Endodermal cell (in vitro differentiated cells): ENCODE measurements around the gene FNBP1L. TPM values are rescaled to one million over a fixed set of nuclear protein-coding genes. Genes with fewer than 3 reads are reported as not detected.

Experiments used
- DNase-seq: peaks from one replicate; pipeline ENCODE4 v3.0.0-alpha.2; 2017
- H3K27ac ChIP-seq: 2 replicates; pipeline ENCODE4 v1.5.1; 2013; ENCODE audit warnings: mild to moderate bottlenecking, low read depth, low read length, moderate library complexity
- H3K27me3 ChIP-seq: 2 replicates; pipeline ENCODE4 v1.6.1; 2013; ENCODE audit warnings: mild to moderate bottlenecking, low read length, moderate library complexity; ENCODE audit not compliant: insufficient read depth, control insufficient read depth, poor library complexity, severe bottlenecking
- H3K36me3 ChIP-seq: 2 replicates; pipeline ENCODE4 v1.7.0; 2013; ENCODE audit warnings: mild to moderate bottlenecking, low read length, moderate library complexity; ENCODE audit not compliant: control insufficient read depth, insufficient read depth
- H3K4me1 ChIP-seq: one replicate; pipeline ENCODE4 v1.7.0; 2013; ENCODE audit warnings: low read length; ENCODE audit not compliant: control insufficient read depth, insufficient read depth
- H3K4me3 ChIP-seq: 2 replicates; pipeline ENCODE4 v1.5.1; 2013; ENCODE audit warnings: mild to moderate bottlenecking, low read length, moderate library complexity
- H3K9ac ChIP-seq: 2 replicates; pipeline ENCODE4 v1.6.1; 2013; ENCODE audit warnings: mild to moderate bottlenecking, low read length, moderate library complexity; ENCODE audit not compliant: poor library complexity, severe bottlenecking; ENCODE audit errors: extremely low read depth
- H3K9me3 ChIP-seq: 2 replicates; pipeline ENCODE4 v1.6.1; 2013; ENCODE audit warnings: mild to moderate bottlenecking, low read length, moderate library complexity; ENCODE audit not compliant: control insufficient read depth
- H3K27ac Mint-ChIP-seq: 2 replicates; pipeline ENCODE4 v1.8.0; 2020; ENCODE audit warnings: mixed read lengths
- H3K27me3 Mint-ChIP-seq: 2 replicates; pipeline ENCODE4 v1.8.0; 2021; ENCODE audit warnings: mild to moderate bottlenecking, mixed read lengths; ENCODE audit not compliant: insufficient read depth
- H3K36me3 Mint-ChIP-seq: 2 replicates; pipeline ENCODE4 v1.8.0; 2020; ENCODE audit warnings: low read depth, mixed read lengths
- H3K4me1 Mint-ChIP-seq: 2 replicates; pipeline ENCODE4 v1.8.0; 2020; ENCODE audit warnings: mixed read lengths
- H3K4me3 Mint-ChIP-seq: 2 replicates; pipeline ENCODE4 v1.8.0; 2020; ENCODE audit warnings: mild to moderate bottlenecking, moderate library complexity, mixed read lengths
- H3K9me3 Mint-ChIP-seq: 2 replicates; pipeline ENCODE4 v1.8.0; 2020; ENCODE audit warnings: mild to moderate bottlenecking, mixed read lengths
- WGBS, 2 experiments: methylation state at CpG; one replicate each; pipeline versions ENCODE4 v1.1.5 to v1.1.7; 2013; ENCODE audit warnings: missing lambda C conversion rate in 2 of 2, mixed read lengths in 1 of 2; ENCODE audit not compliant: insufficient coverage in 1 of 2, insufficient read length in 1 of 2; 5-methylcytosine and 5-hydroxymethylcytosine counted together
- total RNA-seq, 2 donors: library from RNA; stranded (reverse); fragmentation: NEBNext Ultra II Directional in 1 of 2; extraction: Animal tissue kit (Norgen Biotek cat#: 25700) in 1 of 2; gene quantifications; 2 replicates in 1 of 2; 3 replicates in 1 of 2; pipeline ENCODE4 v1.2.1, GENCODE V29; 2021
- TF ChIP-seq, protein P1 (sequence below): fragments of 200-600 bp; sonication (generic); conservative IDR thresholded peaks from 2 replicates; pipeline ENCODE4 v1.5.0; 2021; ENCODE audit warnings: antibody characterized with exemption, mild to moderate bottlenecking

Gene FNBP1L
- total RNA-seq, 2 donors from 2014 or later, result 96.8 to 107 TPM

DNA sequence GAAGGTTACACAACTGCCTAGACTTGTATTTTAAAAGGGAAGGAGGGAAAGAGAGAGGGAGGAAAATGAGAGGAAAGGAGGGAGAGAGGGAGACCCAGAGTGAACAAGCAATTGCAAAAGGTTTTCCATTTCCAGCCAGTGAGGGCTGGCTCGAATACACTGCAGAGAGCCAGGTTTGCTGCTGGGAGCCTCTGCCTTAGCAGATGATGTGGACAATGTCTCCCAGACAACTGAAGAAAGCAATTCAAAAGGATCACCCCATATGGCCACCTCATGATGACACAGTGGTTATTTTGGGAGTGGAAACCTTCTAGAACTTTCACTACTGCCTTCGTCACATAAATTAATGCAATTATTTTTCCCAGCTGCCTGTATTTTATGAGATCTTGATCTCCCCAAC, 147.3 kb downstream of the FNBP1L start:
- TF ChIP-seq, protein P1, sequence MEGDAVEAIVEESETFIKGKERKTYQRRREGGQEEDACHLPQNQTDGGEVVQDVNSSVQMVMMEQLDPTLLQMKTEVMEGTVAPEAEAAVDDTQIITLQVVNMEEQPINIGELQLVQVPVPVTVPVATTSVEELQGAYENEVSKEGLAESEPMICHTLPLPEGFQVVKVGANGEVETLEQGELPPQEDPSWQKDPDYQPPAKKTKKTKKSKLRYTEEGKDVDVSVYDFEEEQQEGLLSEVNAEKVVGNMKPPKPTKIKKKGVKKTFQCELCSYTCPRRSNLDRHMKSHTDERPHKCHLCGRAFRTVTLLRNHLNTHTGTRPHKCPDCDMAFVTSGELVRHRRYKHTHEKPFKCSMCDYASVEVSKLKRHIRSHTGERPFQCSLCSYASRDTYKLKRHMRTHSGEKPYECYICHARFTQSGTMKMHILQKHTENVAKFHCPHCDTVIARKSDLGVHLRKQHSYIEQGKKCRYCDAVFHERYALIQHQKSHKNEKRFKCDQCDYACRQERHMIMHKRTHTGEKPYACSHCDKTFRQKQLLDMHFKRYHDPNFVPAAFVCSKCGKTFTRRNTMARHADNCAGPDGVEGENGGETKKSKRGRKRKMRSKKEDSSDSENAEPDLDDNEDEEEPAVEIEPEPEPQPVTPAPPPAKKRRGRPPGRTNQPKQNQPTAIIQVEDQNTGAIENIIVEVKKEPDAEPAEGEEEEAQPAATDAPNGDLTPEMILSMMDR, result no peak
- Mint-ChIP-seq H3K4me3 (no peak overlapping the region), H3K27me3 (no peaks in the 10 kb centered on the region), H3K4me1 (peaks cover 63% of the 10 kb centered on the region), H3K36me3 (peaks cover 30% of the 10 kb centered on the region), H3K27ac (peak overlapping the region; percentile 5), H3K9me3 (no peaks in the 10 kb centered on the region)
- H3K4me3 ChIP-seq, result no peak overlapping the region
- H3K9me3 ChIP-seq, result no peaks in the 10 kb centered on the region
- no peaks in the 10 kb centered on the region for H3K27me3 ChIP-seq
- WGBS, 2 experiments, result 91% methylated on average over 2 of the region's 2 CpGs; no CpG with 5 or more reads in 1 of the 2 experiments
- DNase-seq, result no peak
- H3K36me3 ChIP-seq, result peaks cover 60% of the 10 kb centered on the region
- no peak overlapping the region for H3K27ac ChIP-seq
- peaks cover 3% of the 10 kb centered on the region for H3K4me1 ChIP-seq
- no peak overlapping the region for H3K9ac ChIP-seq

DNA sequence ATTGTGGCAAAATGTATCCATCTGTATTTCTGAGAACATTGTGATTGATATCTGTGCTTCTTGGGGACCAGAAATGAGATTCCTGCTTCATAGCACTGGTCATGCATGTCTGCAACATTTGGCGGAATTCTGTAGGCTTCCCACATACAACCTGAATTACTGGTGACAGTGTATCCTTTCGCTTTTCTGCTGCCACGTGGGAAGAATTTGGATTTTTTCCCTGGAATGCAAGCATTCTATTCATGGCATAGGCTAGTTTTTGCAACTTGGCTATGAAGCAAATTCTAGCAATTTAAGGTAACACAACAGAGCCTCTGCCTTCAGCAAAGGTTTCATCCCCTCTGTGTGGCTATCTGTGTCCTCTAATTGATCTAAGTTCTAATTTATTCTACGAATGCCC, 147.8 kb downstream of the FNBP1L start:
- H3K4me3 ChIP-seq, result no peak overlapping the region
- peaks cover 63% of the 10 kb centered on the region for H3K4me1 Mint-ChIP-seq
- H3K4me1 ChIP-seq, result peaks cover 3% of the 10 kb centered on the region
- no peak for DNase-seq
- H3K27me3 ChIP-seq, result no peaks in the 10 kb centered on the region
- H3K9me3 Mint-ChIP-seq, result no peaks in the 10 kb centered on the region
- TF ChIP-seq, protein P1, result no peak
- H3K27me3 Mint-ChIP-seq, result no peaks in the 10 kb centered on the region
- H3K27ac Mint-ChIP-seq, result no peak overlapping the region
- H3K9ac ChIP-seq, result no peak overlapping the region
- 86 to 91% methylated on average over 4 of the region's 4 CpGs for WGBS, 2 experiments
- no peak overlapping the region for H3K4me3 Mint-ChIP-seq
- peaks cover 26% of the 10 kb centered on the region for H3K36me3 Mint-ChIP-seq
- no peaks in the 10 kb centered on the region for H3K9me3 ChIP-seq
- H3K27ac ChIP-seq, result no peak overlapping the region
- H3K36me3 ChIP-seq, result peaks cover 57% of the 10 kb centered on the region

- peaks cover 21% of the 10 kb centered on the region for H3K36me3 Mint-ChIP-seq
- peaks cover 64% of the 10 kb centered on the region for H3K4me1 Mint-ChIP-seq
- H3K27me3 Mint-ChIP-seq, result no peaks in the 10 kb centered on the region
- TF ChIP-seq, protein P1, result no peak
- no peak overlapping the region for H3K9ac ChIP-seq
- peaks cover 5% of the 10 kb centered on the region for H3K4me1 ChIP-seq
- WGBS, 2 experiments, result 94 to 100% methylated on average over 1 to 4 of the region's 4 CpGs
- H3K9me3 ChIP-seq, result no peaks in the 10 kb centered on the region
- H3K27ac Mint-ChIP-seq, result no peak overlapping the region
- no peak overlapping the region for H3K27ac ChIP-seq
- no peak for DNase-seq
- no peak overlapping the region for H3K4me3 ChIP-seq
- H3K4me3 Mint-ChIP-seq, result no peak overlapping the region
- no peaks in the 10 kb centered on the region for H3K9me3 Mint-ChIP-seq
- H3K36me3 ChIP-seq, result peaks cover 57% of the 10 kb centered on the region
- H3K27me3 ChIP-seq, result no peaks in the 10 kb centered on the region
Measured at GRCh38 chr1:93596329-93597089, 148.6 kb downstream of the FNBP1L start.
